Hepatic stellate cell (primary cell): ENCODE results near the gene DNAJA2.
"Not testable (repeated sequence)": the region's sequence is repeated elsewhere in the genome, so short reads cannot be mapped to it uniquely, and the experiment has no call there.

ENCODE experiments used
- DNase-seq: peaks from one replicate; pipeline ENCODE4 v3.0.0; 2011; ENCODE audit warnings: low spot score

DNAJA2 gene

GRCh38 chr16:46973207-46973995, at the start of gene DNAJA2:
DNAJA2 (minus strand) TSS chr16:46973674; CDS start chr16:46973572, 102 bp downstream.
- peak; percentile 91 for DNase-seq

DNA sequence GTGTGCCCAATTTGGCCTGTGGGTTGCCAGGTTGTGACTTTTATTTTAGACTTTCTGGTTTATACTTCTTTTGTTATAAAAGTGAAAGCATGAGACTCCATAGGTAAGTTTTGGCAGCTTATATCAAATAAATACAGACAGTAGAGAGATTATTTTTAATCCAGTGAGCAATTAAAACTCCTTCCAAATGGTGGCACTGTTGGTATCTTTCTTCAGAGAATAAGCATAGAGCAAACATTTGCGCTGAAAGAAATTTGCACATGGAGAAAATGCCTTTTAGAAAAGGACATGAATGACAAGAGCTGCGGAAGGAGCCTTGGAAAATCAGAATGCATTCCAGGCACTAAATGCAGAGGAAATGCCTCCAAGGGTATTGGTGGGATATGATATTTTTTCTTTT, 46.1 kb upstream of the DNAJA2 start:
- no peak for DNase-seq

DNA sequence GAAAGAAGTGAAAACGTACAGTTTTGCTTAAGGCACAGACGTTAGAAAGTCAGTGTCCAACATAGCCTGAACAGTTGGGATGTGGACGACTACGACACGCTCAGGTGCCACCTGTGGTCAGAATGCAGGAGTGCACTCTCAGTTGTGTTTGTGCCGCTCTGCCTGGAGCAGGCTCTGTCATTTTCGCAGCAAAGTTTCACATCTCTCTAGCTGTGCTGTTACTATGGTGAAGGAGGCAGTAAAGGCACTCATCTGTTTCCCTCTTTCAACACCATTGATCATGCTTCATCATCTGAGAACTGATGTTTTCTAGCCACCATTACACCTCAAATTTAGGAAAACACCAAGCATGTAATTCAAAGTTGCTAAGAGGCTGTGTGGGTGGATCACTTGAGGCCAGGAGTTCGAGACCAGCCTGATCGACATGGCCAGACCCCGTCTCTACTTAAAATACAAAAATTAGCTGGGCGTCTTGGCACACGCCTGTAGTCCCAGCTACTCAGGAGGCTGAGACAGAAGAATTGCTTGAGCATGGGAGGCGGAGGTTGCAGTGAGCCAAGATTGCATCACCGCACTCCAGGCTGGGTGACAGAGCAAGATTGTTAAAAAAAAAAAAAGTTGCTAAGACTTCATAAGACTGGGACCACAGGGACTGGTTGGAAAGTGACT, 44.9 kb upstream of the DNAJA2 start:
- no peak for DNase-seq

GRCh38 chr16:47017636-47018035, 44.2 kb upstream of the DNAJA2 start:
- DNase-seq = no peak

- DNase-seq = no peak
These were observed 43.2 kb upstream of the DNAJA2 start for GRCh38 chr16:47016700-47017133.

- no peak for DNase-seq
These were observed 40.4 kb upstream of the DNAJA2 start for GRCh38 chr16:47013910-47014309.

DNA sequence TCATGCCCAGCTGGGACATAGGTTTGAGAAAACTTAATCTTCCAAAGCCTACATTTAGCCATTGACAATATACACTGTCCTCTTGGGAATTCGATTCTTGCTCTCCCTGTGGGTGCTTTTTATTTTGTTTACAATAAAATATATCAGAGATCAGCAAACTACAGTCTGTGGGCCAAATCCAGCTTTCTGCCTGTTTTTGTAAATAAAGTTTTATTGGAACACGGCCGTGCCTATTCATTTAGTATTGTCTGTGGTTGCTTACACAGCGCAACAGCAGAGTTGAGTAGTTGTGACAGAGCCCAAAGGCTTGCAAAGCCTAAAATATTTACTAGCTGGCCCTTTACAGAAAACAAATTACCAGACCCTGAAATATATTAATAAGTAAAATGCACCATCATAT, 39.7 kb upstream of the DNAJA2 start:
- no peak for DNase-seq

GRCh38 chr16:47010812-47011211, 37.3 kb upstream of the DNAJA2 start:
- not testable (repeated sequence) for DNase-seq

DNA sequence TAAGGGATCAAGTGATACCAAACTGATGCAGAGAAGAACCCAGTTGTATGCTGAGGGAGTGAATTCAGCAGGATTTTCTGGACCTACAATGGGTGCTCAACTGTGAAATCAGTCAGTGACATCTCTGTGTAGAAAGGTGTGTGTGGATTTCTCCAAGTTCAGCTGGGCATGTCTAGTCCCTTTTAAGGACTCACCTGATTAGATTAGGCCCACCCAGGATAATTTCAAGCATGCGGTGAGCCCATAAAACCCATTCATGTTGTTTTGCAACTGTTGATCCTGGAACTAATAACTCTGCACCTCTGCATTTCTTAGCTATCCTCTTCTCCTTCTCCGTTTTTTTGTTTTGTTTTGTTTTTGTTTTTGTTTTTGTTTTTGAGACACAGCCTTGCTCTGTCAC, 35.1 kb upstream of the DNAJA2 start:
- no peak for DNase-seq

GRCh38 chr16:47008174-47008573, 34.7 kb upstream of the DNAJA2 start:
- DNase-seq = no peak

DNA sequence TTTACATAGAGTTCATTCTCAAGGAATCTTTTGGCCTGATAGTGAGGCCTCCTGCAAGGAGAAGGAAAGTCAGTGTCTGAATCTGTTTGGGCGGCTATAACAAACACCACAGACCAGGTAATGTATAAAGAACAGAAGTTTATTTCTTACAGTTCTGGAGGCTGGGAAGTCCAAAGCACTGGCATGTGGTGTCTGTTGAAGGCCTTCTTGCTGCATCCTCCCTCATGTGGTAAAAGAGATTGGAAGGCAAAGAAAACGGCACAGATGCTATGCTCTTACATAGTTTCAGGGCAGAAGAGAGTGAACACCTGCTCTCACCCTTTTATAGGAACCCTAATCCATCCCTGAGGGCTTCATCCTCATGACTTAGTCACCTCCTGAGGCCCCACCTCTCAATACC, 31.2 kb upstream of the DNAJA2 start:
- DNase-seq = no peak

- DNase-seq = not testable (repeated sequence)
These were observed 26.6 kb upstream of the DNAJA2 start for GRCh38 chr16:47000066-47000465.

- no peak for DNase-seq
These were observed 24.4 kb upstream of the DNAJA2 start for GRCh38 chr16:46997844-46998243.

GRCh38 chr16:46996952-46997458, 23.5 kb upstream of the DNAJA2 start:
- DNase-seq = no peak

- DNase-seq = no peak
These were observed 22.9 kb upstream of the DNAJA2 start for GRCh38 chr16:46996391-46996790.

- DNase-seq = no peak
These were observed 18.5 kb upstream of the DNAJA2 start for GRCh38 chr16:46991729-46992704.

- no peak for DNase-seq
These were observed 13.4 kb upstream of the DNAJA2 start for GRCh38 chr16:46986896-46987295.

DNA sequence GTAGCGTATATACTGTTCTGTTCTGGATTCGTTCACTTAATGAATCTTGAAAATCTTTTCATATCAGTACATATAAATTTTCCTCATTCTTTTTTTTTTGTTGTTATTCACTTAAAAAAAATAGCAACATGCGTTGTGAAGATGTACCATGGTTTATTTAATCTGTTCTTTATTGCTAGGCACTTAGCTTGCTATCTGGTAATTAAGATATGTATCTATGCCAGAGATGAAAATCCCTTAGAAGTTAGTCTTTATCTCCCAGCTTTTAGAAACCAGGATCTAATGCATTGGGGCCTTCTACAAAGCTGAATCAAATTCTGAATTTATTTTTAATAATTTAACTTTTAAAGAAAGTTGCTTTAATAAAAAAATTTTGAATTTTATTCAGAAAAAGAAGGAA, 13.0 kb upstream of the DNAJA2 start:
- no peak for DNase-seq

DNA sequence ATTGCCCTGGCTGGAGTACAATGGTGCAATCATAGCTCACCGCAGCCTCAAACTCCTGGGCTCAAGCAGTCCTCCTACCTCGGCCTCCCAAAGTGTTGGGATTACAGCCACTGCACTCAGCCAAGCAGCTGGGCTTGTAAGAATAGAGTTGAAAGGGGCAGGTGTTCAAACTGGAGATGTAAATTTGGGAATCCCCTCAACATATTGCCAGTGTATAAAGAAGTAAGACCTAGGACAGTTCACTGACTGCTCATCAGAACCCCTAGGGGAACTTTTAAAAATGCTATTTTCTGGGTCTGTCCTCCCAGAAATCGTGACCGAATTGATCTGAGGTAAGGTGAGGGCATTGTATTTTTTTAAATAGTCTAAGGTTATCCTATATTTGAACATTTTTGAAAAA, 8.9 kb upstream of the DNAJA2 start:
- no peak for DNase-seq

DNA sequence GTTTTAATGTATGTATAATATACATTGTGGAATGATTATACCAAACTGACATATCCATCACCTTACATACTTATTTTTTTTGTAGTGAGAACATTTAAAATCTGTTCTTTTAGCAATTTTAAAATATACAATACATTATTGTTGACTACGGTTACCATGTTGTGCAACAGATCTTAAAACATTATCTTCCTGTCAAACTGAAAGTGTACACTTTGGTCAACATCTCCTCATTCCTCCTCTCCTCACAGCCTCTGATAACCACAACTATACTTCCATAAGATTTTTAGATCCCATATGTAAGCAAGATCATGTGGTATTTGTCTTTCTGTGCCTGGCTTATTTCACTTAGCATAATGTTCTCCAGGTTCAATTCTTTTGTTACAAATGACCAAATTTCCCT, 7.5 kb upstream of the DNAJA2 start:
- DNase-seq = no peak

GRCh38 chr16:46976550-46976949, 3.1 kb upstream of the DNAJA2 start:
- no peak for DNase-seq

GRCh38 chr16:46975908-46976470, 2.5 kb upstream of the DNAJA2 start:
- DNase-seq = no peak
